CD4-positive, CD25-positive, alpha-beta regulatory T cell (primary cell): ENCODE results near the gene RASL11B. TPM values are rescaled to one million over a fixed set of nuclear protein-coding genes. Genes with fewer than 3 reads are reported as not detected.
A peak's percentile ranks its signal among the peaks of the same experiment; 100 is the strongest.

Experiments
- ATAC-seq, 2 donors: fragments of 150-1000 bp; cut with Tn5 transposase; one replicate each; pipeline ENCODE4 v1.10.0; 2021; ENCODE audit warnings: low read depth in 2 of 2, moderate number of reproducible peaks in 2 of 2, moderate library complexity in 1 of 2
- DNase-seq, 3 donors: peaks; one replicate each; pipeline versions ENCODE4 v3.0.0 to v3.0.0-alpha.2; 2012 to 2022; ENCODE audit warnings: mixed read lengths in 1 of 3
- H3K27ac ChIP-seq: one replicate; pipeline ENCODE4 v1.7.0; 2013; ENCODE audit warnings: mild to moderate bottlenecking, low read length; ENCODE audit not compliant: insufficient read depth, poor library complexity, severe bottlenecking
- H3K27me3 ChIP-seq: one replicate; pipeline ENCODE4 v1.7.0; 2013; ENCODE audit warnings: low read length; ENCODE audit not compliant: control insufficient read depth, insufficient read depth
- H3K36me3 ChIP-seq: one replicate; pipeline ENCODE4 v1.7.0; 2013; ENCODE audit warnings: mild to moderate bottlenecking, low read length, moderate library complexity; ENCODE audit not compliant: control insufficient read depth, insufficient read depth
- H3K4me1 ChIP-seq: 2 replicates; pipeline ENCODE4 v1.7.0; 2013; ENCODE audit warnings: mild to moderate bottlenecking, low read length; ENCODE audit not compliant: insufficient read depth, control insufficient read depth, poor library complexity, severe bottlenecking
- H3K4me3 ChIP-seq: one replicate; pipeline ENCODE4 v1.7.0; 2013; ENCODE audit warnings: low read depth, mild to moderate bottlenecking, low read length, moderate library complexity
- H3K9me3 ChIP-seq, 2 experiments: 1 replicate in 1 of 2; 2 replicates in 1 of 2; pipeline ENCODE4 v1.7.0; 2013; ENCODE audit warnings: low read length in 2 of 2, mild to moderate bottlenecking in 1 of 2, moderate library complexity in 1 of 2; ENCODE audit not compliant: control insufficient read depth in 2 of 2
- H3K27ac Mint-ChIP-seq, 3 donors: one replicate each; pipeline ENCODE4 v1.8.0; 2020 to 2022; ENCODE audit warnings: mild to moderate bottlenecking in 3 of 3, mixed read lengths in 3 of 3, moderate library complexity in 2 of 3
- H3K27me3 Mint-ChIP-seq: one replicate; pipeline ENCODE4 v1.8.0; 2022; ENCODE audit warnings: mild to moderate bottlenecking, mixed read lengths
- H3K36me3 Mint-ChIP-seq: one replicate; pipeline ENCODE4 v1.8.0; 2020; ENCODE audit warnings: mixed read lengths
- H3K4me1 Mint-ChIP-seq, 4 donors: one replicate each; pipeline ENCODE4 v1.8.0; 2020 to 2022; ENCODE audit warnings: mixed read lengths in 4 of 4, mild to moderate bottlenecking in 1 of 4
- H3K4me3 Mint-ChIP-seq, 4 donors: one replicate each; pipeline ENCODE4 v1.8.0; 2020 to 2022; ENCODE audit warnings: mild to moderate bottlenecking in 4 of 4, mixed read lengths in 4 of 4, moderate library complexity in 3 of 4
- H3K9me3 Mint-ChIP-seq, 7 donors: one replicate each; pipeline ENCODE4 v1.8.0; 2020 to 2022; ENCODE audit warnings: mixed read lengths in 7 of 7, mild to moderate bottlenecking in 3 of 7, moderate library complexity in 2 of 7
- polyA plus RNA-seq, 4 donors: library from polyadenylated mRNA; unstranded; fragments of 300-500 nt; fragmentation: Illumina TruSeq; gene quantifications; one replicate each; pipeline ENCODE4 v1.2.3, GENCODE V29; 2021
- total RNA-seq: library from RNA; stranded (reverse); gene quantifications from one replicate; pipeline ENCODE4 v1.2.3, GENCODE V29; 2022

The RASL11B gene
- total and polyA plus RNA-seq, 5 donors from 2014 or later: 0.22 to 0.30 TPM; not detected in 3

DNA sequence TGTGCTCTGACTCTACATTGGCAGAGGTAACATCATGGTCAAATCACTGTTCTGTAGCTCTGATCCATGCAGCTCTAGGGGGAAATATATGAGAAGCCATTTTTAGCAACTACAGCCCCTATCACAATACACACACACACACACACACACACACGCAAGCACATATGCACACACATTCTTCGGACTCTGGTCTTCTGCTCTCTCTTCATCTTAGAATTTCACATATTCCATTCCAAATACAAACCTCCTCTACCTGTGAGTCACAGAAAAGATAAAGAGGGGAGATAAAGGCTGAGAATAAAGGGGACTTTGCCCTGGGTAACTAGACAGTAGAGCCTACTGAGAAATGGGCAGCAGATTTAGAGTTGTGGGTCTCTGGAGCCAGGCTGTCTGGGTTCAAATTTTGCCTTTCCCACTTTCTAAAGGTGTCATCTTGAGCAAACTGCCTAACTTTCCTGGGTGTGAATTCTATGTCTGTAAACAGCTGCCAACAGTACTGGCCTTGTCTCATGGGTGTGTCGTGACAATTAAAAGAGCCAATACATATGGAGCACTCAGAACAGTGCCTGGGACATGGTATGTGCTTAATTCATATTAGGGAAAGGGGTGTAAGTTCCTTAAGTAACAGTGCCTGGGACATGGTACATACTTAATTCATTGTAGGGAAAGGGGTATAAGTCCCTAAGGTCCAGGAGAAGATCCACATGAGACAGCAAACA, 11.6 kb upstream of the RASL11B start:
- no peak overlapping the region for H3K4me3 ChIP-seq
- no peaks in the 10 kb centered on the region for H3K9me3 ChIP-seq
- Mint-ChIP-seq H3K36me3 (no peaks in the 10 kb centered on the region), H3K4me3 (no peak overlapping the region), H3K27me3 (no peaks in the 10 kb centered on the region), H3K4me1 (no peaks in the 10 kb centered on the region), H3K27ac (no peak overlapping the region), H3K9me3 (no peaks in the 10 kb centered on the region)
- DNase-seq (no peak), ATAC-seq (no peak)
- H3K27ac ChIP-seq: no peak overlapping the region
- peaks cover 3% of the 10 kb centered on the region for H3K27me3 ChIP-seq
- H3K36me3 ChIP-seq: no peaks in the 10 kb centered on the region
- no peaks in the 10 kb centered on the region for H3K4me1 ChIP-seq

DNA sequence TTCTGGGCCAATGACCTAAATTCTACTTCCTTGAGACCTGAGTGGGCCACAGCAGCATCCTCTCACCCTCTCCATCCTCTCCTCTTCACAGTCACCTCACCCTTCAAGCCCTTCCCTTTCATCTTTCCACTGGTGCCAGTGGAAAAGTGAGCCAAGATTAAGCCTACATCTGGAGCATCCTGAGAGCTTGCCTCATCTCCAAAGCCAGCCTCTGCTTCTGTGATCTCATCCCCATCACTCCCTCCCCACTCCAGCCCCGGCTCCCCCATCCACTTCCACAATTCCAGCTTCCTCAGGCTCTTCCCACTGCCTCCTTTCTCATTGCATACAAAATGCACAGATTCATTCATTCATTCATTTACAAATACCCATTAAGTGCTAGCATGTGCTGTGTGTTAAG, 10.1 kb upstream of the RASL11B start:
- H3K4me1 Mint-ChIP-seq: peaks cover 0 to under 1% (median under 1%) of the 10 kb centered on the region in 4 donors
- Histone ChIP-seq H3K9me3 (no peaks in the 10 kb centered on the region), H3K27me3 (peaks cover 8% of the 10 kb centered on the region), H3K4me1 (no peaks in the 10 kb centered on the region), H3K36me3 (no peaks in the 10 kb centered on the region), H3K4me3 (no peak overlapping the region), H3K27ac (no peak overlapping the region)
- H3K36me3 Mint-ChIP-seq: no peaks in the 10 kb centered on the region
- H3K27me3 Mint-ChIP-seq: peaks cover 4% of the 10 kb centered on the region
- H3K9me3 Mint-ChIP-seq: no peaks in the 10 kb centered on the region
- ATAC-seq: no peak
- H3K4me3 Mint-ChIP-seq: no peak overlapping the region
- H3K27ac Mint-ChIP-seq: no peak overlapping the region
- no peak for DNase-seq

DNA sequence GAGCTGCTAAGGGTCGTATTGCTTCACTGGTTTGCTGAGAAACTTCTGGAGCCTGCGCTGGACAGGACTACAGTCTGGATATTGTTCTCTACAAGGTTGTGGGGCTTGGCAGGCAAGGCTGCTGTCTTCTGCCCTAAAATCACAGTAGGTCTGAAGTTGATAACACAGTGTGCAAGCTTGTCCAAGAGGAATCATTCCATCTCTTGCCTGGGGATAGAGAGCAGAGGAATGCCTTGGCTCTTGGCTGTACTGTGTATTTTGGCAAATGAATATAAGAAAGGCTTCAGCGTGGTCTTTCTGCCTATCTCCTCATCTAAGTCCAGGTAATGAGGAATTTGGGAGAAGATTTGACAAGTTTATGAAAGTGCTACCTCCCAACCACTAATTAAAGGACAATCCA, 9.4 kb upstream of the RASL11B start:
- no peak overlapping the region for H3K4me3 Mint-ChIP-seq
- no peak overlapping the region for H3K27ac Mint-ChIP-seq
- Histone ChIP-seq H3K4me3 (no peak overlapping the region), H3K4me1 (no peaks in the 10 kb centered on the region), H3K36me3 (no peaks in the 10 kb centered on the region), H3K27me3 (peaks cover 10% of the 10 kb centered on the region), H3K27ac (no peak overlapping the region), H3K9me3 (no peaks in the 10 kb centered on the region)
- DNase-seq (no peak), ATAC-seq (no peak)
- peaks cover 0 to 3% (median 1%) of the 10 kb centered on the region in 7 donors for H3K9me3 Mint-ChIP-seq
- H3K4me1 Mint-ChIP-seq: peaks cover 0 to 3% (median 1%) of the 10 kb centered on the region in 4 donors
- H3K36me3 Mint-ChIP-seq: no peaks in the 10 kb centered on the region
- H3K27me3 Mint-ChIP-seq: peaks cover 7% of the 10 kb centered on the region

DNA sequence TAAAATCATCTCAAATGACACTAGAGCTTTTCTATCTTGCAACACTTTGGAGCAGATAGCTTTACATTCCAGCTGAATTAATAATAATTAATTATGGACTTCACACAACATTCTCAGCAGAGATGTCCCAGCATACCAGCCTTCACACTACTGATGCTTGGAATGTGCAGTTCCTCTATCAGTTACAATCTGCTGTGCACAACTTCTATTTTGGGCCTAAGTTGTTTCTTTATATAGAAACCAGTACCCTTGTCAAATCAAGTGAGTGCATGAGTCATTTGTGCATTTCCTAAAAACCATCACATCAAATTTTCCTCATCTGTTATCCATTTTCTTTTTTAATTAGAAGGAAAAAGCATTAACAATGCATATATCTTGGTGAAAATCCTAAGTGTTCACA, 8.8 kb upstream of the RASL11B start:
- Histone ChIP-seq H3K4me3 (no peak overlapping the region), H3K27ac (no peak overlapping the region), H3K36me3 (no peaks in the 10 kb centered on the region), H3K4me1 (no peaks in the 10 kb centered on the region), H3K27me3 (peaks cover 10% of the 10 kb centered on the region), H3K9me3 (no peaks in the 10 kb centered on the region)
- ATAC-seq: no peak
- Mint-ChIP-seq H3K27me3 (peaks cover 13% of the 10 kb centered on the region), H3K36me3 (no peaks in the 10 kb centered on the region), H3K27ac (no peak overlapping the region), H3K9me3 (peaks cover 0 to 6% (median 2%) of the 10 kb centered on the region in 7 donors), H3K4me1 (peaks cover 0 to 3% (median 1%) of the 10 kb centered on the region in 4 donors), H3K4me3 (no peak overlapping the region)
- no peak for DNase-seq

DNA sequence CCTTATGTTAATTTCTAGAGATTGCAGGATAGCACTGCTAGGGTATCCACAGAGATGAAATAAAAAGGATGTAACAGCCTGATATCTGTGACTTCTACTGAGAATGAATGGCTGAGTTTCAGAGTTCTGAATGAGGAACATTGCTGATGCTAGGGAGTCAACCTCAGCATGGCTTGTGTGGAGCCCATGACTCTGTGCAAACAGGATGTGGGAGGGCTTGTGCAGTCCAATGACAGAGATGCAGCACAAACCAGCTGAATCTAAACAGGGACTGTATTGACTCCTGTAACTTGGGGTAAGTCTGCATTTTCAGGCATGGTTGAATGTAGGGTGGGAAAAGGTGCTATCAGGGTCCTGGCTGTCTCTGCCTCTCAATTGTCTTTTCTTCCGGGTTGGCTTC, 5.3 kb upstream of the RASL11B start:
- H3K27me3 Mint-ChIP-seq: peaks cover 35% of the 10 kb centered on the region
- Histone ChIP-seq H3K36me3 (no peaks in the 10 kb centered on the region), H3K27me3 (peaks cover 12% of the 10 kb centered on the region), H3K4me1 (peaks cover 6% of the 10 kb centered on the region), H3K9me3 (no peaks in the 10 kb centered on the region), H3K27ac (no peak overlapping the region), H3K4me3 (no peak overlapping the region)
- H3K9me3 Mint-ChIP-seq: peaks cover 0 to 13% (median 2%) of the 10 kb centered on the region in 7 donors
- no peak overlapping the region for H3K4me3 Mint-ChIP-seq
- ATAC-seq: peak in 1 of 2 donors; percentile 26
- DNase-seq: peak in 1 of 3 donors; percentile 40
- no peaks in the 10 kb centered on the region for H3K36me3 Mint-ChIP-seq
- H3K4me1 Mint-ChIP-seq: peaks cover 0 to 11% (median 5%) of the 10 kb centered on the region in 4 donors
- H3K27ac Mint-ChIP-seq: no peak overlapping the region

DNA sequence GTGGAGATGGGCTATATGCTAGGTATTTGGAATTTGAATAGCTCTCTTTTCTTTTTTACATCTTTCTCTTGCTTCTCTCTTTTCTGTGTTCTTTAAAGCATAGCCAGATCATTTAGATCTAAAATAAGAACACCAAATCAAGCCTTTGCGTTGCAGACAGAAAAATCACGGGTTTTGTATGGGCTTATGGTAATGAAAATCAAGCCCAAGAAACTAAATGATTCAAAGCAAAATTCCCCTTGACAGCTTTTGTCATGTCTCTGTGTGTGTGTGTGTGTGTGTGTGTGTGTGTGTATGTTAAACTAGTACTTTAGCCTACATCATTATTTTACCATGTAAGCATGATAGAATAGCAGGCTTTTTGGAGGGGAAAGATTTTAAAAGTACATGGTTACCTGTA, 1.8 kb upstream of the RASL11B start:
- Histone ChIP-seq H3K4me1 (peaks cover 14% of the 10 kb centered on the region), H3K36me3 (no peaks in the 10 kb centered on the region), H3K9me3 (no peaks in the 10 kb centered on the region), H3K27me3 (peaks cover 17% of the 10 kb centered on the region), H3K27ac (no peak overlapping the region), H3K4me3 (no peak overlapping the region)
- H3K9me3 Mint-ChIP-seq: peaks cover 0 to 13% (median 2%) of the 10 kb centered on the region in 7 donors
- DNase-seq (no peak), ATAC-seq (no peak)
- peaks cover 0 to 20% (median 8%) of the 10 kb centered on the region in 4 donors for H3K4me1 Mint-ChIP-seq
- H3K27ac Mint-ChIP-seq: no peak overlapping the region
- peak overlapping the region in 1 of 4 donors; percentile 82 for H3K4me3 Mint-ChIP-seq
- no peaks in the 10 kb centered on the region for H3K36me3 Mint-ChIP-seq
- peaks cover 53% of the 10 kb centered on the region for H3K27me3 Mint-ChIP-seq

DNA sequence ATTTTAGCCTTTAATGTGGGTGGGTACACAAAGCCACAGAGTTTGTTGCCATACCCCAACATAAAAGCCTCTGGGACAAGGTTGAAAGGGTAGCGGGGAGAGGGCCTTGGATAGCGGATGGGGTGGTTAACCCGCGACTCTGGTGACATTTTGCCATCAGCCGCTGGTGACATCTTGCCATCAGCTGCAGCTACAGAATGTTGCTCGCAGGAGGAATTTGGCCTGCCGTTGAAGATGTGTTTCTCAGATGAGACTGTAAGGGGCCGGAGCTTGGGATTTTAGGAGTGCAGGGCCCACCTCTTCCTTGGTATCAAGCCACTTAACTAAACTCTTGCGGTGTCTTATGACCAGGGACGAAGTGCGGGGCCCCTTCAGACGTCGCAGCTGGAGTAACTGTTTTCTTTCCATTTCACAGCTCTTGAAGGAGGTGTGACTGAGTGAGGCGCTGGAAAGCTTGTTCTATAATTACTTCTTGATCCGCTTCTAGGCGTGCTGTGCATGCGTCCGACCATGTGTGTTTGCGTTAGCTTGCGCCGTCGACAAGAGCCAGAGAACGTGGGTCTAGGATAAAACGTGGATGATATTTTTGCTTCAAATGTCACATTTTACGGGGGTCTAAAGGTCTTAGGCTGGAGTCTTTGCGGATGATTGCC, 820 bp upstream of the RASL11B start:
- no peaks in the 10 kb centered on the region for H3K36me3 Mint-ChIP-seq
- peaks cover 0 to 20% (median 8%) of the 10 kb centered on the region in 4 donors for H3K4me1 Mint-ChIP-seq
- peak overlapping the region in 1 of 3 donors; percentile 71 for H3K27ac Mint-ChIP-seq
- H3K27me3 Mint-ChIP-seq: peaks cover 50% of the 10 kb centered on the region
- Histone ChIP-seq H3K27ac (no peak overlapping the region), H3K36me3 (no peaks in the 10 kb centered on the region), H3K9me3 (no peaks in the 10 kb centered on the region), H3K27me3 (peaks cover 15% of the 10 kb centered on the region), H3K4me3 (no peak overlapping the region), H3K4me1 (peaks cover 14% of the 10 kb centered on the region)
- peaks cover 0 to 13% (median 2%) of the 10 kb centered on the region in 7 donors for H3K9me3 Mint-ChIP-seq
- DNase-seq: peak in 1 of 3 donors; percentile 2
- no peak for ATAC-seq
- peak overlapping the region; percentile 55 to 83 (median 82) for H3K4me3 Mint-ChIP-seq
